CD14-positive monocyte (primary cell): ENCODE measurements around the gene CPN2. TPM values are rescaled to one million over a fixed set of nuclear protein-coding genes. Genes with fewer than 3 reads are reported as not detected.

Source experiments
- DNase-seq, 3 donors: peaks; one replicate each; pipeline ENCODE4 v3.0.0-alpha.2; 2011 to 2022
- H2AFZ ChIP-seq: 2 replicates; pipeline ENCODE4 v1.6.0; 2012; ENCODE audit warnings: mild to moderate bottlenecking, low read depth, low read length, inconsistent platforms; ENCODE audit not compliant: insufficient read depth, poor library complexity, severe bottlenecking
- H3K27ac ChIP-seq, 2 donors: 1 replicate in 1 of 2; 2 replicates in 1 of 2; pipeline ENCODE4 v1.5.1; 2012 to 2013; ENCODE audit warnings: low read length in 2 of 2, control low read depth in 1 of 2, inconsistent platforms in 1 of 2, low read depth in 1 of 2, mild to moderate bottlenecking in 1 of 2
- H3K27me3 ChIP-seq, 2 donors: one replicate each; pipeline versions ENCODE4 v1.6.0 to v1.6.1; 2011 to 2013; ENCODE audit warnings: low read length in 2 of 2; ENCODE audit not compliant: control insufficient read depth in 2 of 2, insufficient read depth in 2 of 2
- H3K36me3 ChIP-seq, 2 donors: replicated peaks in 1 of 2; 1 replicate in 1 of 2; 2 replicates in 1 of 2; pipeline versions ENCODE4 v1.5.1 to v1.6.1; 2012 to 2013; ENCODE audit warnings: low read length in 2 of 2, control low read depth in 1 of 2, inconsistent platforms in 1 of 2, mild to moderate bottlenecking in 1 of 2; ENCODE audit not compliant: insufficient read depth in 2 of 2, control insufficient read depth in 1 of 2
- H3K4me1 ChIP-seq, 2 donors: 1 replicate in 1 of 2; 2 replicates in 1 of 2; pipeline versions ENCODE4 v1.5.1 to v1.6.1; 2012 to 2013; ENCODE audit warnings: low read length in 2 of 2, control low read depth in 1 of 2, inconsistent platforms in 1 of 2, mild to moderate bottlenecking in 1 of 2, moderate library complexity in 1 of 2; ENCODE audit not compliant: insufficient read depth in 2 of 2, control insufficient read depth in 1 of 2
- H3K4me2 ChIP-seq: replicated peaks from 2 replicates; pipeline ENCODE3; 2012; ENCODE audit warnings: low read length, moderate library complexity, mild to moderate bottlenecking; ENCODE audit not compliant: poor library complexity, severe bottlenecking; ENCODE audit errors: extremely low read depth
- H3K4me3 ChIP-seq, 3 experiments: fragments of 200-600 bp in 1 of 3; sonication (generic) in 1 of 3; replicated peaks in 1 of 3; 1 replicate in 2 of 3; 2 replicates in 1 of 3; pipeline ENCODE4 v1.5.1; 2011 to 2013; ENCODE audit warnings: low read length in 3 of 3, mild to moderate bottlenecking in 3 of 3, control low read depth in 2 of 3, low read depth in 2 of 3, inconsistent platforms in 1 of 3, moderate library complexity in 1 of 3
- H3K79me2 ChIP-seq: 2 replicates; pipeline ENCODE4 v1.6.0; 2012; ENCODE audit warnings: mild to moderate bottlenecking, control low read depth, inconsistent platforms, low read length, moderate library complexity; ENCODE audit not compliant: insufficient read depth
- H3K9ac ChIP-seq: 2 replicates; pipeline ENCODE4 v1.6.0; 2017; ENCODE audit warnings: low read length, mild to moderate bottlenecking; ENCODE audit not compliant: insufficient read depth, poor library complexity, severe bottlenecking
- H3K9me3 ChIP-seq, 2 donors: replicated peaks in 1 of 2; 1 replicate in 1 of 2; 2 replicates in 1 of 2; pipeline versions ENCODE4 v1.5.1 to v1.6.1; 2012 to 2013; ENCODE audit warnings: low read length in 2 of 2, control low read depth in 1 of 2; ENCODE audit not compliant: control insufficient read depth in 1 of 2, insufficient read depth in 1 of 2
- H4K20me1 ChIP-seq: 2 replicates; pipeline ENCODE4 v1.6.0; 2012; ENCODE audit warnings: mild to moderate bottlenecking, low read length, control low read depth, moderate library complexity; ENCODE audit not compliant: insufficient read depth
- H3K27ac Mint-ChIP-seq, 7 donors: one replicate each; pipeline ENCODE4 v1.8.0; 2020; ENCODE audit warnings: mild to moderate bottlenecking in 7 of 7, mixed read lengths in 7 of 7, moderate library complexity in 6 of 7, inconsistent platforms in 2 of 7
- H3K27me3 Mint-ChIP-seq, 3 donors: one replicate each; pipeline ENCODE4 v1.8.0; 2021 to 2022; ENCODE audit warnings: low read depth in 3 of 3, mild to moderate bottlenecking in 3 of 3, mixed read lengths in 3 of 3, moderate library complexity in 3 of 3, inconsistent platforms in 1 of 3
- H3K36me3 Mint-ChIP-seq, 2 donors: one replicate each; pipeline ENCODE4 v1.8.0; 2020; ENCODE audit warnings: mixed read lengths in 2 of 2, inconsistent platforms in 1 of 2, mild to moderate bottlenecking in 1 of 2
- H3K4me1 Mint-ChIP-seq: one replicate; pipeline ENCODE4 v1.8.0; 2020; ENCODE audit warnings: mild to moderate bottlenecking, mixed read lengths
- H3K4me3 Mint-ChIP-seq, 2 donors: one replicate each; pipeline ENCODE4 v1.8.0; 2020; ENCODE audit warnings: mild to moderate bottlenecking in 2 of 2, mixed read lengths in 2 of 2, moderate library complexity in 1 of 2
- H3K9me3 Mint-ChIP-seq, 7 donors: one replicate each; pipeline ENCODE4 v1.8.0; 2020 to 2022; ENCODE audit warnings: mixed read lengths in 7 of 7, mild to moderate bottlenecking in 6 of 7, moderate library complexity in 6 of 7, inconsistent platforms in 2 of 7
- WGBS: methylation state at CpG from one replicate; pipeline ENCODE4 v1.1.5; 2013; ENCODE audit warnings: missing lambda C conversion rate; ENCODE audit not compliant: insufficient coverage; 5-methylcytosine and 5-hydroxymethylcytosine counted together
- intact Hi-C, 2 donors: fragments of 100-400 bp; cut with micrococcal nuclease; formaldehyde crosslinking; loops; one replicate each; pipeline versions ENCODE4 v1.15.0 to v1.15.1; 2023
- polyA plus RNA-seq, 3 donors: library from polyadenylated mRNA; depleted of rRNA in 1 of 3; unstranded in 2 of 3; stranded (reverse) in 1 of 3; fragments of 300-500 nt in 2 of 3; fragments of >200 nt in 1 of 3; fragmentation: Illumina TruSeq in 2 of 3; gene quantifications; 1 replicate in 2 of 3; 2 replicates in 1 of 3; pipeline ENCODE4 v1.2.3, GENCODE V29; 2012 to 2021
- TF ChIP-seq, protein P1 (sequence below): fragments of 200-600 bp; IDR thresholded peaks from one replicate; pipeline ENCODE4 v1.8.0; 2022; ENCODE audit warnings: antibody characterized with exemption, mild to moderate bottlenecking

The CPN2 gene
- polyA plus RNA-seq, 3 donors: not detected

DNA sequence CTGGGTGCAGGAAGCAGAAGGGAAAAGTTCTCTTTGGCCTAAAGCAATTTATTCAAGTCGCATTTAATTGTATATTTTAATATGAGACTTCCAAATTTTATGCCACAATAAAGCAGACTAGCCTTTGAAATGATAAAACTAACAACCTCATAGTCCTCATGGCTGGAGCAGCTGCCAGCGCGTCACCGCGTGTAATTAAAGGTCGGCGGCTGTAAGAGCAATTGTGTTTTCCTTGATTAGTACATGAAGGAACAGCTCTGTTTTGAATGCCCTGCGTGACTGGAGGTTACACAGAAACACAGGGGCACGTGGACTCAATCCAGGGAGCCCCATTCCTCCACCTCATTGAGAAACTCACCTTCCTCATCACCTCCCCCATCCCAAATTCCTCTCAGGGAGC lies 28.5 kb upstream of the CPN2 start:
- Histone ChIP-seq H3K4me2 (no peak overlapping the region), H3K4me1 (no peaks in the 10 kb centered on the region), H4K20me1 (no peaks in the 10 kb centered on the region), H3K27ac (no peak overlapping the region), H3K79me2 (no peaks in the 10 kb centered on the region), H3K27me3 (peaks cover 0 to 2% of the 10 kb centered on the region in 2 donors), H3K9me3 (no peaks in the 10 kb centered on the region), H3K9ac (no peak overlapping the region), H3K36me3 (no peaks in the 10 kb centered on the region), H3K4me3 (no peak overlapping the region), H2AFZ (no peak overlapping the region)
- Mint-ChIP-seq H3K9me3 (no peaks in the 10 kb centered on the region), H3K4me1 (no peaks in the 10 kb centered on the region), H3K4me3 (no peak overlapping the region), H3K36me3 (no peaks in the 10 kb centered on the region), H3K27me3 (peaks cover 18 to 28% (median 24%) of the 10 kb centered on the region in 3 donors), H3K27ac (no peak overlapping the region)
- TF ChIP-seq, protein P1, sequence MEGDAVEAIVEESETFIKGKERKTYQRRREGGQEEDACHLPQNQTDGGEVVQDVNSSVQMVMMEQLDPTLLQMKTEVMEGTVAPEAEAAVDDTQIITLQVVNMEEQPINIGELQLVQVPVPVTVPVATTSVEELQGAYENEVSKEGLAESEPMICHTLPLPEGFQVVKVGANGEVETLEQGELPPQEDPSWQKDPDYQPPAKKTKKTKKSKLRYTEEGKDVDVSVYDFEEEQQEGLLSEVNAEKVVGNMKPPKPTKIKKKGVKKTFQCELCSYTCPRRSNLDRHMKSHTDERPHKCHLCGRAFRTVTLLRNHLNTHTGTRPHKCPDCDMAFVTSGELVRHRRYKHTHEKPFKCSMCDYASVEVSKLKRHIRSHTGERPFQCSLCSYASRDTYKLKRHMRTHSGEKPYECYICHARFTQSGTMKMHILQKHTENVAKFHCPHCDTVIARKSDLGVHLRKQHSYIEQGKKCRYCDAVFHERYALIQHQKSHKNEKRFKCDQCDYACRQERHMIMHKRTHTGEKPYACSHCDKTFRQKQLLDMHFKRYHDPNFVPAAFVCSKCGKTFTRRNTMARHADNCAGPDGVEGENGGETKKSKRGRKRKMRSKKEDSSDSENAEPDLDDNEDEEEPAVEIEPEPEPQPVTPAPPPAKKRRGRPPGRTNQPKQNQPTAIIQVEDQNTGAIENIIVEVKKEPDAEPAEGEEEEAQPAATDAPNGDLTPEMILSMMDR: no peak
- no peak for DNase-seq
- intact Hi-C loops: no loop called here
- WGBS: 93% methylated on average over 8 of the region's 9 CpGs

DNA sequence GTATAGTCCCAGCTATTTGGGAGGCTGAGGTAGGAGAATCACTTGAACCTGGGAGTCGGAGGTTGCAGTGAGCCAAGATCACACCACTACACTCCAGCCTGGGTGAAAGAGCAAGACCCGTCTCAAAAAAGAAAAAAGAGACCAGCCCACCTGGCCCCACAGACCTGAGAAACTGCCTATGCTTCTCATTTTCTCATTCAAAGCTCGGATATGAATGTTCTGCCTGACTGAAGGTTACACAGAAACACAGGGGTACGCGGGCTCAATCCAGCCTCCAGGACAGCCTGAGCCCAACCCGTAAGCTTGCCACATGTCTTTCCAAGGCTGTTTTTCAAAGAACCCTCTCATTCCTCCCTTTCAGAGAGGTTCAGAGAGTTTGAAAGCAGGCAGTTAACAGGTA lies 28.1 kb upstream of the CPN2 start:
- Mint-ChIP-seq H3K4me1 (no peaks in the 10 kb centered on the region), H3K27me3 (peaks cover 18 to 27% (median 24%) of the 10 kb centered on the region in 3 donors), H3K36me3 (no peaks in the 10 kb centered on the region), H3K4me3 (no peak overlapping the region), H3K27ac (no peak overlapping the region), H3K9me3 (no peaks in the 10 kb centered on the region)
- H3K27me3 ChIP-seq: peaks cover 0 to 2% of the 10 kb centered on the region in 2 donors
- H2AFZ ChIP-seq: no peak overlapping the region
- no peak overlapping the region for H3K9ac ChIP-seq
- no peak overlapping the region for H3K27ac ChIP-seq
- TF ChIP-seq, protein P1: no peak
- H3K4me3 ChIP-seq: no peak overlapping the region
- H3K4me1 ChIP-seq: no peaks in the 10 kb centered on the region
- WGBS: 100% methylated on average over 4 of the region's 6 CpGs
- no peaks in the 10 kb centered on the region for H3K36me3 ChIP-seq
- H3K79me2 ChIP-seq: no peaks in the 10 kb centered on the region
- H3K4me2 ChIP-seq: no peak overlapping the region
- intact Hi-C loops: no loop called here
- no peak for DNase-seq
- no peaks in the 10 kb centered on the region for H3K9me3 ChIP-seq
- H4K20me1 ChIP-seq: no peaks in the 10 kb centered on the region
